Epidermal melanocyte (primary cell): Measurements from ENCODE around the gene PLEKHH3.

ENCODE experiments used
- DNase-seq: peaks from one replicate; pipeline ENCODE4 v3.0.0; 2011; ENCODE audit warnings: low spot score; ENCODE audit not compliant: insufficient read length

PLEKHH3 gene, protein sequence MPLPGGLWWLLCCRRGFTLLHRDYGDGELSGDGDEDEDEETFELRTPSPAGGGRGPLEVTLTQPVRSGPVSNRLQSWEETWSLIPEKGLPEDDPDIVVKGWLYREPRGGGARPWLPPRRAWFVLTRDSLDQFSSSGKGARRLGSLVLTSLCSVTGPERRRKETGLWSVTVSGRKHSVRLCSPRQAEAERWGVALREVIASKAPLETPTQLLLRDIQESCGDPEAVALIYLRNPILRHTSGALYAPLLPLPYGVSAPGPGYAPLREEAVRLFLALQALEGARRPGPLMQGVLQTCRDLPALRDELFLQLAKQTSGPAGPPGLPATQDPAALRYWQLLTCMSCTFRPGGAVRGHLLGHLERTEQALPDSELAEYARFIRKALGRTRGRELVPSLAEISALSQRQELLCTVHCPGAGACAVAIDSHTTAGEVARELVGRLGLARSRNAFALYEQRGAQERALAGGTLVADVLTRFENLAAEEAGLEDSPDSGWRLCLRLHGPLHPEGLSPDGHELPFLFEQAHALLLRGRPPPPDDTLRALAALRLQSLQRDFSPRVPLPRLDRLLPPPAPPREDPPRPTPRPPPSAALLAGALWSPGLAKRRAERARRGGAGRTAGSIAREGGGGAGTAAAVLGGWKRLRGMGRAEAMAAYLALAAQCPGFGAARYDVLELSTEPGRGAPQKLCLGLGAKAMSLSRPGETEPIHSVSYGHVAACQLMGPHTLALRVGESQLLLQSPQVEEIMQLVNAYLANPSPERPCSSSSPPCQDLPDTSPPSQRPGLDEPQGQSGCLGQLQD

DNA sequence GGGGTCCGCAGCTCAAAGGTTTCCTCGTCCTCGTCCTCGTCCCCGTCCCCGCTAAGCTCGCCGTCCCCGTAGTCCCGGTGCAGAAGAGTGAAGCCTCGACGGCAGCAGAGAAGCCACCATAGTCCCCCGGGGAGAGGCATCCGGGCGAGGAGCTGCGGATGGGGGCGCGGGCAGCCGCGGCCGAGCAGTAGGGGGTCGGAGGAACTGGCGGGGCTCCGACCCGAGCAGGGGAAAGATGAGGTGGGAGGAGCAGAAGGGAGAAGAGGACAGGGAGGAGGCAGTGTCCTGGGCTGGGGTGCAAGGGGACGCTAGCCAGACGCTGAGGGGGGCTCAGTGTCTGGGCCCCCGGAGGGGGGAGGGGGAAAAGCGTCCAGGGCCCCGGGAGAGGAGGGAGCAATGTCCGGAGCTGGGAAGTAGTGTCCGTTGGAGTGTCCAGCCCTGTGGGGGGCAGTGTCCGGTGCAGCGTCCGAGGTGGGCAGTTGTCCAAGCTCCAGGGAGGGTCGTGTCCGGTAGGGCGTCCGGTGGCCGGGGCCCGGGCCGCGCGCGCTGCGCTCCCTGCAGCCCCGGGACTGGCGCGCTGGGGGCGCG, at the start of gene PLEKHH3:
PLEKHH3 (minus strand) TSS at position 571 of the 588 bp plus-strand sequence; CDS start at position 140, 431 bp downstream.
- DNase-seq: no peak

DNA sequence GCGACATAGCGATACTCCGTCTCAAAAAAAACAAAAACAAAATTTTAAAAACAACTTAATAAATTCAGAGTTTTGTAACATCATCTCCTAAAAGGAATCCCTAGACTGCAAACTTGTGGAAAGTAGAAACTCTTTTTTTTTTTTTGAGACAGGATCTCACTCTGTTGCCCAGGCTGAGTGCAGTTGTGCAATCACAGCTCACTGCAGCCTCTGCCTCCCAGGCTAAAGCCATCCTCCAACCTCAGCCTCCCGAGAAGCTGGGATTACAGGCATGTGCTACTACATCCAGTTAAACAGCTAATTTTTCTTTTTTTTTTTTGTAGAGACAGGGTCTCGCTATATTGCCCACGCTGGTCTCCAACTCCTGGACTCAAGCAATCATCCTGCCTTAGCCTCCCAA, 48.3 kb upstream of the PLEKHH3 start:
- DNase-seq: no peak

DNA sequence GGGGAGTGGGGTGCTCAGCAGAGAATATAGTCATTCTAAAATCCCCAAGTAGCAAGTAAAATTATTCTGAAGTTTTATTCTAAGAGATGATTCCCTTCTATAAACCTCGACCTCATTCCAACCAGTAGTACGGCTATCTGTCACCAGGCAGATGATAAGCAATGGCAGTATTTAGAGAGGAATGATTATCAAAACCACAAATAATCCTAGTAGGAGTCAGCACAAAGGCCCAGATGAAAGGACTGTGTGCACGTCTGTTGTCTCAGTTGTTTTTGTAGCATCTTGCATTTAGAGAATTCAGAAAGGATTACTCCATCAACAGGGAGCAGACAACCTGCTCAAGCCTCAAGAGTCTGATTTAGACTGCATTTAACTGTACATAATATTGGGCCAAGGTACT, 46.8 kb upstream of the PLEKHH3 start:
- DNase-seq: no peak

DNA sequence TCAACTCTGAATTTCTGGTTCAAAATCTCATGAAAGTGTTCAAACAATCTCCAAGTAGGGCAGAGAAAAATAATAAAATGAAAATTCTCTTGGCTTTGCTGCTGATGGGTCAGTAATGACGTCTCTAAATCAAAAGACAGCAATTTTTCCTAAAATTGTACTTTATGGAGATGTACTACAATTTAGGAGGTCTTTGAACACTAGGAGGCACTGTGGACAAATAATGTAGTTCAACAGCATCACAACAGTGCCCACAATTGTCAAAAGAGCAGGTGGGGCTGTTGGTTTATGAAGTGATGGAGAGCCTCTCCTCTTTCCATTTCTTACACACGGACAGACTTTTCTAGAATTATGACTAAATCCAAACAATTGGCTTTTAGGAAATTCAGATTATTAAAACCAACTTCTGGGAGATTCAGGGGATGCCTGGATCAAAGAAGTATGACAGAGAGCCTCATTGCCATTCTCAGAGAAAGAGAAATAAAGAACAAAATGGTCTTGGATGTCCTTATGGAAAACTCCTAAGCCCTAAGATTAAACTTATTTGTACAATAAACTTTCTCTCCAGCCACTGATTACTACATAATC, 44.3 kb upstream of the PLEKHH3 start:
- no peak for DNase-seq

DNA sequence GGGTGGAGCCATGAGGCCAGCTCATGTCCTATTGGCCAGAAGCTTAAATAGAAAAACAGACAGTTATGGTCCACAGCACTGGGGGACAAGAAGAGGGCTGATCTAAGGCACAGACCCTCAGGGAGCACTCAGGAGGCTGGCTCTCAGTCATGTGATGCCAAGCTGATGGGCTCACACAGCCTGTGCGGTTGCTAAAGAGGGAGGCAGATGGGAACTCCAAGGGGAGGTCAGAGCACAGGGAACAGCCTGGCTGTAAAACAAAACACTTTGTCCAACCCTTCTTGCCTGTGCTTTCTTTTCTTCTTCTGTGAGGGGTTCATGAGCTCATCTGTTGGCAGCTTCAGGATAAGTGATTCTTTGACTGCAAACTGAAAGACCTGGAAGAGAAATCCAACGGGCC, 32.8 kb upstream of the PLEKHH3 start:
- DNase-seq: no peak

DNA sequence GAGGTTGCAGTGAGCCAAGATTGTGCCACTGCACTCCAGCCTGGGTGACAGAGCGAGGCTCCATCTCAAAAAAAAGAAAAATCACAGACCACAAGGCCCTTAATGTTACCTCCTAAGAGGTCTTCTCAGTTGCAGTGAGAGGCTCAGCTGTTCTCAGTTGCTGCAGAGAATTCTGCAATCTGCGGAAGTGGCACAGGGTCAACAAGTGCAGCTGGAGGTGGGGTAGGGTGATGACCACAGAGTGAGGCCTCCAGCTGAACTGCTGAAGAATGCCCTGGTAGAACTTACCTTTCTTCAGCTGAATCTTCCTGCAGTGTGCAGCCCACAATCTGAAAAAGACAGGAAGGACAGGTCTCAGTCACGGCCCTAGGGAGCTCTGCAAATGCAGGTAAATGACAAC, 31.8 kb upstream of the PLEKHH3 start:
- no peak for DNase-seq

DNA sequence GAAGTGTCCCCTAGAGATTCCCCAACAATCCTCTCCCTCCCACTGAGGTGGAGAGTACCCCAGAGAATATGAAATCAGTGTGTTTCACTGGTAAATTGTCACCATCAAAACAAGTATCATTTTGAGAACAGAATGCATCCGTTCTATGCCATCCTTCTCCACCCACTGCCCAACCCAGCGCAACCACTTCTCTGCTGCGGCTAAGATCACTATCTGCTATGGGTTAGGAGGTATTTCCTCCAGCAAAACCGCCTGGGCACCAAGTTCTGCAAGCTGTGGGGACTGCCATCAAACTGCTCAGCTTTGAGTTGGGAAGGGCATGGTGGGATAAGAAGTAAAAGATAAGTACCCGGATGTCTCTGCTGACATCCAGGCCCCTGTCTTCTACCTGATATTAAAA, 29.9 kb upstream of the PLEKHH3 start:
- DNase-seq: no peak

DNA sequence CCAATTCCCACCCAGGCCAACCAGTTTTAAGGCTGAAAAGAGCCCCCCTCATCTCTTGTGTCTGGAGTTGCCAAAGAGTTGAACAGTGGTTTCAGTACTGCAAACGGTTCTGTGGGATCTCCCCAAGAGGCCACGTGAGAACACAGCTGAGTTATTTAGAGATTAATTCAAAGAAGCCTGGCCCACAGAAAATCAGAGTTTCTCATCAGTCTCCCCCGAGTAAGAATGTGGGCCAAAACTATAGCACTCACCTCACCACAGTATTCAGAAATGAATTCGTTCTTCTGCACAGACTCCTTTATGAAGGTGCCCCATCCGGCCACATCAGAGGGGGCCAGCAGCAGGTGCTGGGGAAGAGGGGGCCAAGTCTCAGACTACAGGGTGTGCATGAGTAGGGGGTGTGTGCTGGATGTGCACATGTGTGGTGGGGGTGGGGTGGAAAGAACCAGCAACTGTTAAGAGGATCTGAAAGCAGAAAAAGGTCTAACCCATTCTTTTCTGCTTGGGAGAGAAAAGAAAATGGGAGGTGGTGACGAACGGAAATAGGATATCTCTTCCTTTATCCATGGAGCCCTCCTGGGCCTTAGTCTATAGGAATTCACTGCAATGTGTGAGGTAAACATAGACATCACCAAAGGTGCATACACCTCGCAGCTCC, 28.2 kb upstream of the PLEKHH3 start:
- no peak for DNase-seq

DNA sequence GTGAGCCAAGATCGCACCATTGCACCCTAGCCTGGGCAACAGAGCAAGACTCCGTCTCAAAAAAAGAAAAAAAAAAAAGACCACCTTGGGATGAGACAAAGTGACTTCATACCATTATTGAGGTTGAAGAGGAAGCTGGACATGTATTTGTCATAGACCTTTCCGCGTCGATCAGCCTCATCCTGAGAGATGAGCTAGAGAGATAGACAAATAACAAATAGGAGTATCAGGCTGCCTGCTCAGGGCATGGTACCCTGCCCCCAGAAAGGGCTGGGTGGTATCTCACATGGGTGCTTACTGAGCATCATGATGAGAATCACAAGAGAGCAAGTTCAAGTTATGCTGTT, 27.7 kb upstream of the PLEKHH3 start:
- DNase-seq: no peak

DNA sequence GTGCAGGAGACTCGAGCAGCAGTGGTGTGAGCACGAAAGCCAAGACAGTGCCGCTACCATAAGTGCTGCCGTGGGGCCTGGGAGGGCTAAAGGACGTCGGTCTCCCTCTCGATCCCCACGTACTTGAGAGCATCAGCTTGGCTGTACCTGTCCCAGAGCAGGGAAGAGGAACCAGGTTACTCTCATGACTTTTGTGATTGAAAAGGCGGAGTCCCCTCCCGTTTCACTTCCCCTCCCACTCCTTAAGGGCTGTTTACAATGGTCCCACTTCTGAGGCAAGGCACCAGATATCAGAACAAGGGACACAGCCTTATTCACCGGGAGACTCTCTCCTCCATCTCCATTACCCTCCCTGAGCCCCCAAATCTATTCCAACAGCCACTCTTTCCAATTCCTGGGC, 25.7 kb upstream of the PLEKHH3 start:
- no peak for DNase-seq

DNA sequence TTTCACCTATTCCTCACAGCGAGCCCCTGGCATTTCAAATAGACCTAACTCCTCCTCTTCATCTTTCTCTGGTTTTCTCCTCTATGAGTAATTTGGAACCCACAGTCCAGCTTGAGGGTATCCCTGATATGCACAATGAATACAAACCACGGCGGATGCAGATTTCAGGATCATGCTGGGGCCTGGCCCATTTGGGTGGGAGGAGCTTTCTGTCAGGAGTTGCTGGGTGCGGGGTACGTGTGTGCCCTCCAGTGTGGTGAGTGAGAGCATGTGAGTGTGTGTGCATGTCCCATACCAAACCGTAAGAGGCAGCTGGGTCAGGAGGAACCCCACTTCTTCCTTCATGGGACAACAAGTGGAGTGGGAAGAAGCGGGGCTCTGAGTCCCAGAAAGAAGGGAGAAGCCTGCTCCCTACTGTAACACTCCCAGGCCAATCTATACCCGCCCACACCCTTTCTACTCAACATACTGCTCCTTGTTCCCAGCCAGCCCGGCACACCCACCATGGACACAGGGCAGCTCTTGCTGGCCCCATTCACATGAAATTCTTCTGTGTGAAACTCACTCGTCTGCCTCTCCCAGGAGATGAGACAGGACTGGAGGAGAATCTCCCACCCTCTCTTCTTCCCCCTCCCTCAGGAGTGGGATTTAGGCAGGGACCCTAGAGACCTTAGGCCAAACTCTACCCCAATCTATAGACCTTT, 23.9 kb upstream of the PLEKHH3 start:
- DNase-seq: no peak

DNA sequence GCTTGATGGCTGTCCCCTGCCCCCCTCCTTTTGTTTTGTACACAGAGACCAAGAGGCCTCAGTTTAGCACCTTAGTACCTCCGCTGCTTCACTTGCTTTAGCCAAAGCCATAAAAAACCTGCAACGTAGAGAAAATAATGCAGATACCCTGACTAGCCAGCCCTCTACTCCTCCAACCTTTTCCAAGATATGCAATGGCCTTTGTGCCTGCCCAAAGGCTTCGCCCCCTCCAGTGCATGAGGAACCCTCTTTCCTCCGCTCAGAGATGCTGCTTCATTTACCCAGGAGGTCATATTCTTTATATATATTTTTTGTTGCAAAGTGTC, 22.6 kb upstream of the PLEKHH3 start:
- DNase-seq: no peak

DNA sequence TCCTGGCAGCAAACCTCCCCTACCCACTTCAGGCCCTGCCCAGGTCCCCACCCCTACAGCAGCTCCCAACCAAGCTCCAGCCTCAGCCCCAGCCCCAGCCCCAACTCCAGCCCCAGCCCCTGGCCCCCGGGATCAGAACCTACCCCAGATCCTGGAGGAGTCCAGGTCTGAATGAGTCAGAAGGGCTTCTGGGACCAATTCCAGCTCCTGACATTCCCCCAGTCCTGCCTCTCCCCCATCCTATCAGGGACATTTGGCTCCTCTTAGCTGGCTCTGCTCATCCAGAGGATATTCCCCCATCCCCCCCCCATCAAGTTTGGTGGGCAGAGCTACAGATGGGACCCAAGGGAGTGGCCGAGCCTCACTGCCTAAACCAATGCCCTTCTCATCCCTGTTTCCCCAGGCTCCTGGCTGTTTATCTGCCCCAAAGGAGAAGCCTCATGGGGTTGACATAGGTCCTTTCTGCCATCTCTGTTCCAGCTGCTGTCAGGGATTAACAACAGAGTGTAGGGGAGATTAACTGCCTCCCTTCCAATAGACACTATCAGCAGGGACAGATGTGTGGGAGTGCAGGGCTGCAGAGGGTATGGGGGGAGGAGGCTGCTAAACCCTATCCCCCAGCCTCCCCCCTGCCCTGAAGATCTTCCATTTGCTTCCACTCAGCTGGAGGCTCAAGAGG, 22.1 kb upstream of the PLEKHH3 start:
- DNase-seq: no peak

DNA sequence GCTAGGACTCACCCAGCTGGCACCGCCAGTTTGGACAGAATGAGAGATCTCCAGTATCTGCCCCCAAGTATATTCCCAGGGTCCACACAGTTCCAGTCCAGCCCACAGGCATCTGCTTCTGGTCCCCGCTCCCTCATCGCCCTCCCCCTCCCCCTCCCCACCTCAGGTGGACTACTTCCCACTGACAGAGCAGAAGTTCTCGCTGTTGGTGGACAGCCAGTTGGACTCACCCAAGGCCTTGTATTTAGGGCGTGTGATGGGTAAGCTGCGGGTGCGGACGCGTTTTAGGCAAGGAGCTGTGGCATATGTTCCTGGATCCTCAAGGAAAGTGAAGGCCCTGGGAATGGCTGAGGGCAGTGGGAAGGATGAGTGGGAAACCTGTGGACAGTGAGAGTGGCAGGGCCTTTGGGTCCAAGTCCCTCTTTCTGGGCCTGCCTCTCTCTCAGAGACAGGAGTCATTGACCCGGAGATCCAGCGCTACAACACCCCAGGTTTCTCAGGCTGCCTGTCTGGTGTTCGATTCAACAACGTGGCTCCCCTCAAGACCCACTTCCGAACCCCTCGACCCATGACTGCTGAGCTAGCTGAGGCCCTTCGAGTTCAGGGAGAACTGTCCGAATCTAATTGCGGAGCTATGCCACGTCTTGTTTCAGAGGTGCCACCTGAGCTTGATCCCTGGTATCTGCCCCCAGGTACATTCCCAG, 20.5 kb upstream of the PLEKHH3 start:
- DNase-seq: no peak

DNA sequence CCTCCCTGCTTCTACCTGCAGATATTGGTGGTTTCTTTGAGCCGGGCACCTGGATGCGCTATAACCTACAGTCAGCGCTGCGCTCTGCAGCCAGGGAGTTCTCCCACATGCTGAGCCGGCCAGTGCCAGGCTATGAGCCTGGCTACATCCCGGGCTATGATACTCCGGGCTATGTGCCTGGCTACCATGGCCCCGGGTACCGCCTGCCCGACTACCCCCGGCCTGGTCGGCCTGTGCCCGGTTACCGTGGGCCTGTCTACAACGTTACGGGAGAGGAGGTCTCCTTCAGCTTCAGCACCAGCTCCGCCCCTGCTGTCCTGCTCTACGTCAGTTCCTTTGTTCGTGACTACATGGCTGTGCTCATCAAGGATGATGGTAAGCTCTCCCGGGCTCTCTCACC, 18.7 kb upstream of the PLEKHH3 start:
- no peak for DNase-seq

DNA sequence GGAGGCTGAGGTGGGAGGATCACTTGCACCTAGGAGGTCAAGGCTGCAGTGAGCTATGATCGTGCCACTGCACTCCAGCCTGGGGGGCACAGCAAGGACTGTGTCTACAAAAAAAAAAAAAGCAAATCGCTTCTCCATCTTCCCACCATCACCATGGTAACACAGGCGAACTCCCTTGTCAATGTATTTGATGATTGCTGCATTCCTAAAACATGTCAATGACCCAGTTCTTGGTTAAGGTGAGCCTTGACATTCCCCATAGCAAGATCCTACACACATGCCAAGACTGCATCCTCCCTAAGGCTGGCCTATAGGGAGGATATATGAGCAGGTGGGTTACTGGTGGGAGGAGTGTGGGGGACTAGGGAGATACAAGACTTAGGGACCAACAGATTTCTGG, 17.7 kb upstream of the PLEKHH3 start:
- DNase-seq: no peak

DNA sequence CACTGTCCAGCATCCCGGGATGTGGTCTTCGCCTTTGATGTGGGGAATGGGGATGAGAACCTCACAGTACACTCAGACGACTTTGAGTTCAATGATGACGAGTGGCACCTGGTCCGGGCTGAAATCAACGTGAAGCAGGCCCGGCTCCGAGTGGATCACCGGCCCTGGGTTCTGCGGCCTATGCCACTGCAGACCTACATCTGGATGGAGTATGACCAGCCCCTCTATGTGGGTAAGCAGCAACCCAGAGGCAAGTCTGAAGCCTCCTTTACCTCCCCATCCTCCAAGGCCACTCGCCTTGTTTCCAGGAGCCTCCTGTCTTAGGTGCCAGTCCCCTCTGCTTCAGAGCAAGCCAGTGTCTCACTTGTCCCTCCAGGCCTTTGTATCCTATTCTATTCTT, 15.7 kb upstream of the PLEKHH3 start:
- DNase-seq: no peak

DNA sequence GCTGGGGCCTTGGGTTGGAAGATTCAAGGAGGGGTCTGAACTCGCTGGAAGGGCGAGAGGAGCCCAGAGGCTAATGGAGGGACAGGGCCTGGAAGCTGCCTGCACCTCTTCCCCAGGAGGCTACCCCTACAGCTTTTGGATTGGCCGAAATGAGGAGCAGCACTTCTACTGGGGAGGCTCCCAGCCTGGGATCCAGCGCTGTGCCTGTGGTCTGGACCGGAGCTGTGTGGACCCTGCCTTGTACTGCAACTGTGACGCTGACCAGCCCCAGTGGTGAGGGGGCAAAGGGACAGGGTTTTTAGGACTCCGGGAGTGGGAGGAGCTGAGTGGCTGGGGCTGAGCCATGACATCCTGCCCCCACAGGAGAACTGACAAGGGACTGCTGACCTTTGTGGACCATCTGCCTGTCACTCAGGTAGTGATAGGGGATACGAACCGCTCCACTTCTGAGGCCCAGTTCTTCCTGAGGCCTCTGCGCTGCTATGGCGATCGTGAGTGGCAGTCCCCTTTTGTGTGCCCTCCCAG, 14.3 kb upstream of the PLEKHH3 start:
- no peak for DNase-seq

DNA sequence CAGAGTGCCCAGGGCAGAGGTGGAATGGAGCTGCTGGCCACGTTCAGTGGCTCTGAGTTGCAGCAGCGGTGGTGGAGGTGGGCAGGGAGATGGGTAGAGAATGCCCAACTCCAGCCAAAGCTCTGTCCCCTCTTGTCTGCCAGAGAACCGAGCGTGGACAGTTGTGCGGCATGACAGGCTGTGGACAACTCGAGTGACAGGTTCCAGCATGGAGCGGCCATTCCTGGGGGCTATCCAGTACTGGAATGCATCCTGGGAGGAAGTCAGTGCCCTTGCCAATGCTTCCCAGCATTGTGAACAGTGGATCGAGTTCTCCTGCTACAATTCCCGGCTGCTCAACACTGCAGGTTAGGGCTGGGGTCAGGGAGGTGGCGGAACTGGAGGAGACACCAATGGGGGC, 13.8 kb upstream of the PLEKHH3 start:
- no peak for DNase-seq
